Muscle of arm (tissue), 12 donors: ENCODE measurements around the gene WDR43. TPM values are rescaled to one million over a fixed set of nuclear protein-coding genes. Genes with fewer than 3 reads are reported as not detected.

Experiments
- DNase-seq: peaks from one replicate; pipeline ENCODE4 v3.0.0-alpha.2; 2013
- polyA plus RNA-seq, 12 donors: library from polyadenylated mRNA; unstranded; fragments of 120-200 nt; gene quantifications; one replicate each; pipeline ENCODE4 v1.2.1, GENCODE V29; 2013; ENCODE audit not compliant: insufficient read length in 12 of 12

WDR43 gene
- polyA plus RNA-seq, 12 donors: 21.3 to 50.5 (median 33.3) TPM; not detected in 1

DNA sequence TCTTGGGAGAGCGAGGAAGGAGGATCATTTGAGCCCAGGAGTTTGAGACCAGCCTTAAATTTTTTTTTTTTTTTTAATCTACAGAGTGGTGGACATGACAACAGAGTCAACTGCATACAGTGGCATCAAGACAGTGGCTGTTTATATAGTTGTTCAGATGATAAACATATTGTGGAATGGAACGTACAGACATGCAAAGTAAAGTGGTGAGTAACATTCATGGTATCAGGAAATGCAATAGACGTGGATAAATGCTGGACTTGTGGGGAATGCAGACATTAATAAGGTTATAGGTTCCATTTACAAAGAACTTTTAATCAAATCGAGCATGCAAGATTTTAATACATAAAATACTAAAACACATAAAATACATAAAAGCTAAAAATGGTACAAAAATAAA is 11.9 kb downstream of the WDR43 start:
- DNase-seq: no peak

DNA sequence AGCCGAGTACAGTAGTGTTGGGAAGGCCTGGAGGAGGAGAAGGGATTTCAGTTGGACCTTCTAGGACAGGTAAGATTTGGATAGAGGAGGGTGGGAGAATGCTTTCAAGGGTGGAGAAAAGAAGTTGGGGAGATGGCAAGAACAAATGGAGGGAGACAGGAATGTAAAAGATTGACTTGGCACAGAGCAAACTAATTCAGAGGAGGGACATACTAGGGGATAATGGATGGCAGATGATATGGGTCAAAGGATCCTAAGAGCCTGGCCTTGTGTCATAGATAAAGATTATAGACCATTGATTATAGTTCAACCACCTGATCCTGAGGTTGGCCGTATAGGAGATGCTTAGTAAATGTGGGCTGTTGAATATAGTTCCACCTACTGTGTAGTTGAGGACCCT is 12.4 kb downstream of the WDR43 start:
- DNase-seq: no peak

DNA sequence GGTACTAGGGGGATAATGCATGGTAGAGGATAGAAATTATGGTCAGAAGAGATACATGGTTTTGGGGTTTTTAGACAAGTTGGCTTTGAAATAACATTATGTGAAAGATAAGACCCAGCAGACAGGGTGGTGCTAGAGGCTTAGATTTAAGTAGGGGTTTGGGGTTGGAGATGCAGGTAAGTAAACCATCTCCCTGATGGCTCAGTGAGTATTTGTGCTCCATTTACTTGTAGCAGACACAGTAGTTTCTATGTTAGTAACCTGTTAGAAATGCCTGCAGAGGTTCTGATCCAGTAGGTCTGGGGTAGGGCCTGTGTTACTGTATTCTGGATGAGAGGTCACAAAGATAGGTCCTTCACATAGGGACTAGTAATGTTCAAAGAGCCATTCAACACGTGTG is 13.7 kb downstream of the WDR43 start:
- no peak for DNase-seq

DNA sequence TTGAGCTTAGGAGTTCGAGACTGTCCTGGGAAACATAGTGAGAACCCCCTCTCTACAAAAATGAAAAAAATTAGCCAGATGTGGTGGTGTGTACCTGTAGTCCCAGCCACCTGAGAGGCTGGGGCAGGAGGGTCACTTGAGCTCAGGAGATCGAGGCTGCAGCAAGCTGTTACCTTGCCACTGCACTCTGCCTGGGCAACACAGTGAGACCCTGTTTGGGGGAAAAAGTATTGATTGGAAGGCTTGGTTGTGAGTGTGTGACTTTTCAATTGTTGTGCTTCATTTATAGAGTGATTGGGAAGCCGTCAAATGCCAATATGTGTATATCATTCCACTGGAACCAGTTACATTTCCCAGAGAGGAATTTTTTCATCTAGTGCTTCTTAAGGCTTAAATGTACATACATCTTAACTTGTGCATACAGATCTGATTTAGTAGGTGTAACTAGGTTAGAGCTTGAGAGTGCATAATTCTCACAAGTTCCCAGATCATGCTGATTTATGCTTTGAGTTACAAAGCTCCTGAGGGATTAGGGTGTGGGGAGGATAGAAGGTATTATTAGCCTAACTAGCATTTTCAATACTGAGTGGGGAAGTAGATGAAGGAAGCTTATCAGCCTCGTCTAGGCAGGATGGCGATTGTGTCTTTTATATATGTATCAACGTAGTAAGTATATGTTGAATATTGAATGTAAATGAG is 15.3 kb downstream of the WDR43 start:
- DNase-seq: no peak

DNA sequence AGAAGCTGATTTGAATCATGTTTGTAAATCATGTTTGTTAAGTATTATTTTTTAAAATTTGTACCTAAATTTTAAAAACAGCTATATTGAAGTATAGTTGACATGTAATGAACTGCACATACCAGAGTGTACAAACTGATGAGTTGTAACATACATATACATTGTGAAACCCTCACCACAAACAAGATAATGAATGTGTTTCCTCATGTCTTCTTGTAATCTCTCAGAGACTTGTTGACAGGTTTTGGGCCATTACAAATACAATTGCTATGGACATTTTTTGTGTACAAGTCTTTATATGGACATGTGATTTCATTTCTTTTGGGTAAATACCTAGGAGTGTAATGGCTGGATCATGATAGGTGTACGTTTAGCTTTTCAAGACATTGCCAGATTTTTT is 21.5 kb downstream of the WDR43 start:
- no peak for DNase-seq

DNA sequence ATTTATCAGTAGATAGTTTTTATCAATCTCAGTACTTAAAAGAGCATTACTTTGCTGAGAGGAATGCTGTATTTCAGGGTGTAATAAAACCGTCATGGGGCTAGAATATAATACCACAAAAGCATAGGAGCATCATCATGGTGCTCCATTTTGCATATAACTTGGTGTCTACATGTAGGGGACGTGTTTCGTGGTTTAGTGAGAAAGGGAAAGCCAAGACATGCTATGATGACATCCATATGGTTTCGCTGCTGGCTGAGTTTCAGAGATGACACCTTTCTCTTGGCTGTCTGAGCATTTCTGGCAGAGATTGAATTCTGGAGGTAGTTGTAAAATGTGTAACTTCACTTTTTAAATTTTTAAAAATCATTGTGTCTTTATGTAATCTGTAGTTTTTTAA is 32.4 kb downstream of the WDR43 start:
- DNase-seq: no peak

DNA sequence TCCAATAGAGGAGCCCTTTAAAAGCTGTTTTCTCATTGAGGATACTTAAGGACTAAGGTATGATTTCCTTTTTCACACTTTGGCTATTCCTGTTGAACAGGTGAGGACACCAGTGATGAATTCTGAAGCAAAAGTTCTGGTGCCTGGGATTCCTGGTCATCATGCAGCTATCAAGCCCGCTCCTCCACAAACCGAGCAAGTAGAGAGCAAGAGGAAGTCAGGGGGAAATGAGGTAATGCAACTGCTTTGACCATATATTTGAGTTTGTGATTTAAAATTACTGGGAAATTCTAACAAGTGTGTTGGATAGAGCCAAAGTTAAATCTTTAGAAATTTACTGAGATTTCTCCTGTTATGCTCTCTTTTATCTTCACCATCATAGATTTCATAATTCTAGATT is 33.0 kb downstream of the WDR43 start:
- no peak for DNase-seq

DNA sequence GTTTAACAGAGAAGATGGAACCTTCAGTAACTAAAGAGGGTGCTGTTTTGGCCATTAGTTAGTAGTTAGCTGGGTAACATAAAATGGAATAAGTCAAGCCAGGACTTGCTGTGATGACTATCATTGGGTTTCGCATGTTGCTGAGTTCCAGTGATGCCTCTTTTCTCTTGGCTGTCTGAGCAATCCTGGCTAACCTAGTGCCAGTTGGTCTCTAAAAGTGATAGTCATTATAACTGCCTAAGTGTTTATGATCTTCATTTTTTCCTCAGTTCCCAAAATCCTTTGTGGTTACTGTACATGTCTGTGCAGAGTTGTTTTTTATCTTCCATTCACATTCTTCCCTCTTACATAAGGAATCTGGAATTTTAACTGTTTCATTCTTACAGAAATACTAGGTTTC is 33.4 kb downstream of the WDR43 start:
- no peak for DNase-seq

DNA sequence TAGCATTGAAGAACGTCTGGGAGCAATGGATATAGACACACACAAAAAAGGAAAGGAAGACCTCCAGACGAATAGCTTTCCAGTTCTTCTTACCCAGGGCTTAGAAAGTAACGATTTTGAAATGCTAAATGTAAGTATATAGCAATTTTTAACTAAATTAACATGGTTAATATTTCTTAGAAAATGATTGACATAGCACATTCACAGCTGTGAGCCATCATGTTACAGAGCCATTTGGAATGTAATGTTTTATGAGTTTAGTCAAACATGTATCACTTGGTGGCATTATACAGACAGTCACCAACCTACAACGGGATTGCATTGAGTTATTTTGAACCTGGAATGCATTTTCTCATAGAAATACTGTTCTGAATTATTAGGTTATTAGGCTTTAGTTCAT is 35.1 kb downstream of the WDR43 start:
- DNase-seq: no peak

DNA sequence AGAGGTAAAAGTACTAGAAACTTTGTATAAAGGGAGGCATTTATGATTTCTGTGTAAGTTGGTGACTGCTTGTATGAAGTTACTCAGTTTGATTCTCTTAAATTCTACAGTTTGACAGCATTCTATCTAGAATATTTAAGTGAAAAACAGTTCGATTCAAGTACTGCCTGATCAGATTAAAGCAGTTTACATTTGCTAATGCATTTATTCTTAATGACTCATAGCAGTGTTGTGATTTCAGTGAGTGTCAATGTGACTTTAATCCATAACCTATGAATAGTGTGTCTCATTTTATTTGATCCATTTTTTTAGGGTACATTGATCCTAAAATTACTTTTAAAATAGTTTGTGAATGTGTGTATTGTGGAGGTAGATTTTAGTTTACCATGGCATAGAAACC is 35.7 kb downstream of the WDR43 start:
- no peak for DNase-seq

DNA sequence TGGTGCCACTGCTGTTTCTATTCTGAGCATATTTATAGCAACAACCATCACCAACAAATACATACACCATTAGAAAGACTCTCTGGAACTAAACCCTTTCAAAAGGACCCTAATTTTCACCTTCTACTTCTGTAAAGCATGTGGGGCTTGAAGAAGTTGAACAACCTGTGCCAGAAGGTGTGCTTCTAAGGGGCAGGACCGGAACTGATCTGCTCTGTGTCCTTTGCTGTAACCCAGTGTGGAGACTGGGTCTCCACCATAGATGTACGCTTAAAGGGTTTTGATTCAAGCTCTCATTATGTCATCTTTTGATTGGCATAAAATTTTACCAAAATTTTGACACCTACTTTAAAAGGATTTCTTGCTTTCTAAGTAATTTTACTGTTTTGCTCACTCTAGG is 40.3 kb downstream of the WDR43 start:
- DNase-seq: no peak

DNA sequence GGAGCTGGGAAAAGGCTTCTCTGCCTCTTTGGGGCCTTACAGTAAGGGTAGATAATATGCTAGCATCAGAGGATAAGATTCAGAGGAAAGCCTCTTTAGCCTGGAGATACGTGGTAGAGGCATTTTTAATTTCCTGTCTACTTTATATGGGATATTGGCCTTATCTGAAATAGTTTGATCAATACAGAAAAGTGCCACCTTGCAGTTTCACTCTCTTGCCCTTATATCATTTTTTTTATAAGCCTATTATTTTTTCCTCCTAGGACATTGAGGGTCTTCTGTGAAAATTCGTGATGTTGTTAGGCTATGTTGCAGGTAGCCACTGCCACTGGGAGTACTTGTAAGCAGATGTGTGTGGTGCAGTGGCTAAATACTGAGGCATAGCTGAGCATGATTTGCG is 46.5 kb downstream of the WDR43 start:
- DNase-seq: no peak

DNA sequence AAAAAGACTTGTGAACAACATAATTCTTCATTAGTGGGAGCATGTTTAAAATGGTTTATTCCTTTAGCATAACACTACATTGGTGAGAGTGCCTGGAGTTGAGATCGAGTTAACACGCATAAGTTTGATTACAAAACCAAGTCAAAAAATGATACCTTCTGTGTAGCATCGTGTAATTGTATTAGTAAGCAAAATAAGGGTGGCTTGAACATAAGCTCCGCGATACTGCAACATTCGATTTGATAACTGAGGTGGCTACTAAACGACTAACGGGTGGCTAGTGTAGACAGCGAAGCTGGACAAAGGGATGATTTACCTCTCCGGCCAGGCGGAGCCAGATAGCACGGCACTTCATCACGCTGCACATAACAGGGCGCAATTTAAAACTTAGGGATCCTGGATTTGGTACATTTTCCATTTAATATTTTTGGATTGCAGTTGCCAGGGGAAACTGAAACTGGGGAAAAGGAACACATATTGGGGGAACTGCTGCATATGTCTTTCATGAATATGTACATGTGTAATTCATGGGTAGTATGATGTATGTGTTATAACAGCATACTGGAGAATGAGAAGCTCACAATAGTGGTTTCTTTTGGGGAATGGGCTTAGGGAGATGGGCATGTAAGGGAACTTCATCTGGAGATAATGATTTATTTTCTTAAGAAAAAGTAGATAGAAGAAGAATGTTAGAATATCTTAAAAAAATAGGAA is 50.2 kb downstream of the WDR43 start:
- no peak for DNase-seq

DNA sequence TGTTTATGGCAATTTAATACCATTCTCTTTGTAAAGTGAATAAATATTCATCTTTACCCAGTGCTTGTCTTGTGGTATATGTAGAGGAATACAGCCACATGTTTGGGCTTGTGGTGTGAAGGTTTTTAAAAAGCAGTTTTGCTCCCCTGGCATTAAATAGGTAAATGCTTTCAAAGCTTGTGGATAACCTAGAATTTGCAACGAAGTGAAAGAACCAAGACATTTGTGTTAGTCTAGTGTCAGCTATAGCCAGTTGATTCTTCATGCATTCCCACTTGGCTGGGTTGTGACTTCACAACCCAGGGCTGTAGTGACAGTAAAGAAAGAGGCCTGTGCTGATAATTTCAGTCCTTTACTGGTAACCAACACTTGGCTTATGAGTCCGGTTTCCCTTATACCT is 53.7 kb downstream of the WDR43 start:
- DNase-seq: no peak

DNA sequence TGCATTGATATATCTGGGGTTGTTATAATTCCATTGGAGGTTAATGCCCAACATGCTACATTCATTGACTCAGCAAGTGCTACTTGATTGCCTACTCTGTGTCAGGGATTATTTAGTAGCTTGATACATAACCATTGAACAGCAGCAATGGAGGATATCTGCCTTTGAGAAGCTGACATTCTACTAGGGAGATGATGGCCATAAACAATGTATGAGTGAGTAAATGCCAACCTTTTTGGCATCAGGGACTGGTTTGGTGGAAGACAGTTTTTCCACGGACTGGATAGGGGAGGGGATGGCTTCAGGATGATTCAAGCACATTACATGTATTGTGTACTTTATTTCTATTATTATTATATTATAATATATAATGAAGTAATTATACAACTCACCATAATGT is 54.7 kb downstream of the WDR43 start:
- no peak for DNase-seq

DNA sequence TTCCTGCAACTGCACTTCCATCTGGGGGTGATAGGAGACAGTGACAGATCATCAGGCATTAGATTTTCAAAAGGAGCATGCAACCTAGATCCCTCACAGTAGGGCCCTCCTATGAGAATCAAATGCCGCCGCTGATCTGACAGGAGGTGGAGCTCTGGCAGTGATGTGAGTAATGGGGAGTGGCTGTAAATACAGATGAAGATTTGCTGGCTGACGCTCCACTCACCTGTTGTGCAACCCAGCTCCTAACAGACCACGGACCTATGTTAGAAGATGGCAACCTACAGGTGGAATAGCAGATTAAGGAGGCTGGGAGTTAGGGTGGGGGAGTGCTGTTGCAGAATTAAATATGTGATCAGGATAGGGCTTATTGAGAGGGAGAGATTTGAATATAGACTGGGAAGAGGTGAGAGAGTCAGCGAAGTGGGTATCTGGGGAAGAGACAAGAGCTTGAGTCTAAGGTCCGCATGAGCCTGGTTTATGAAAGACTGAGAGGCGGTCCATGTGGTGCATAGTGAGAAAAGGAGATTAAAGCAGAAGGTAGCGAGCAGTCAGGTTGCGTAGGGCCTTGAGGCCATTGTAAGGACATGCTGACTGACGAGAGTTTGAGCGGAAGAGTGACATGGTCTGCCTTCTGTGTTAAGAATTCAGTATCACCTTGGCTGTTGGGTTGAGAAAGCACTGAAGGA is 55.3 kb downstream of the WDR43 start:
- DNase-seq: no peak

DNA sequence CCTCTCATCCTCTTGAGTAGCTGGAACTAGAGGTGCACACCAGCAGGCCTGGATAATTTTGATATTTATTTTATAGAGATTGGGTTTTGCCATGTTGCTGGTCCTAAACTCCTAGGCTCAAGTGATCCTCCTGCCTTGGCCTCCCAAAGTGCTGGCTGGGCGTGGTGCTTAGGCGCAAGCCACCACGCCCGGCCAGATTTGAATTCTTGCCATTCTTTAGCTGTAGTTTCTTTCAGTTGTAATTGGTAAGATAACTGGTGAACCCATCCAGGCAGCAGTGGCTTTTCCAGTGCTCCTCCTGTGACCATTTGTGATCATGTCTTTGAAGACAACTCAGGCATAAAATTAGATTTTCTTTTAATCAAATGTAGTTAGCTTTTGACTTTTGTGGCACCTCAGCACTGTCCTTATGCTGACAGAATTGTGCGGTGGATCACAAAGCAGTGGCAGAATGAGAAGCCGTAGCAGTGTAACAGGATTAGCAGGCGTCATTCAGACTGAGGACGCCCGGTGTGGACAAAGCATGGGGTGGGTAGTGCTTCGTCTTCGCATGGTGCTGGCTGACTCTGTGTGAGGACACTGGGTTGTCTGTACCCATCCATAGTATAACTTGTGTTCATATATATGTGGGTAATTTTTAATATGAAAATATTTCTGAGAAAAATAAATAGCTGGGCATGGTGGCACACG is 56.6 kb downstream of the WDR43 start:
- no peak for DNase-seq

DNA sequence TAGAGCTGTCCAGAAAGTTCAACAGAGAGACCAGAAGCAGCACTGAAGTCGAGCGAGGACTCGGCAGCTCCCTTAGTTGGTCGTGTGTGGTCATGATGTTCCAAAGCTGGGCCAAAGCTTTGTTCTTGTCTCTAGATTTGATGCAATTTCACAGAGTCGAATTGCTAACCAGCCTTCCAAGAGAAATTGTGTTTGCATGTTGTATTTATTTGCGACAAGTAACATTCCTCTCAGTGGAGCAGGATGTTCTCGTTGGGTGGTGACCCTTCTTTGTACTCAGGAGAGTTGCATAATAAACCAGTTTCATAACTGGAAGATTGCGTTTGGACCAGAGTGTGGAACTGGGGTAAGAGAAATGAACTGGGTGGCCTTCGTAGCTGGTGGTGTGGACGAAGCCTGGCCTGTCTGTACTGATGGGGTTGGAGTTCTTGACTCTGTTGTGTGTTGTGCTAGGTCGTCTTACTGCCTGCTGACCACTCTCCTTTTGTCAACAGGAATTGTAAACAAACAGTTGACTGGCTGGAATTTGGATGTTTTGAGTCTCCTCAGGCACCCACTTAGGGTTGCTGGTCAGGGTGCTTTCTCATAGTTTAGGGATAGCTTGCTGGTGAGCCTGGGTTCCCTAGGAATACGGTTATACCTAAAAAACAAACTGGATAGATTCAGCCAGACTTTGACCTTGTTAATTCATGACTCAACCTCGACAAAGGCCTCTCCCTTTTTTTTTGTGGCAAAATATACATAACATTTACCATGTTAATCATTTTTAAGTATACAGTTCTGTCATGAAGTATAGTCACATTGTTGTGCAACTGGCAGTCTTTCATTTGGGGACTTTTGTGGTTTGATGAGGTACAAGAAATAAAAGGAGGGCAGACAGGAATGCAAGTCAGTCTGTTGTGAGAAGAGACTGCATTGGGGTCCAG is 57.7 kb downstream of the WDR43 start:
- no peak for DNase-seq

DNA sequence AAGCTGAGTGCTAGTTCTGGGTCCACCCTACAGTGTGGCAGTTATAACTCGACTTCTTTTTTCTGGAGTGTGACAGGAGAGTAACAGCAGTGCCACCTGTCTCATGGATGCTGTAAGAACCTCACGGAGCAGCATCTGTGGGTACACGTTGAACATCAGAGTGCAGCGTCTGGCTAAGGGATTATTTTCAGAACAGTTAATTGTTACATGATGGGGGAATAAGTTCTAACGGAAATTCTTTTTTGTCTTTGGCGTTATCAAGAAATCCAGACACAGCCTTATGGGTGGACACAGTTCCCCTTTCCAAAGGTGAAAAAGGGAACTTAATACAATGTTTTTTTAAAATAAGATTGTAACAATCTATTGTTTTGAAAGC is 58.4 kb downstream of the WDR43 start:
- no peak for DNase-seq

DNA sequence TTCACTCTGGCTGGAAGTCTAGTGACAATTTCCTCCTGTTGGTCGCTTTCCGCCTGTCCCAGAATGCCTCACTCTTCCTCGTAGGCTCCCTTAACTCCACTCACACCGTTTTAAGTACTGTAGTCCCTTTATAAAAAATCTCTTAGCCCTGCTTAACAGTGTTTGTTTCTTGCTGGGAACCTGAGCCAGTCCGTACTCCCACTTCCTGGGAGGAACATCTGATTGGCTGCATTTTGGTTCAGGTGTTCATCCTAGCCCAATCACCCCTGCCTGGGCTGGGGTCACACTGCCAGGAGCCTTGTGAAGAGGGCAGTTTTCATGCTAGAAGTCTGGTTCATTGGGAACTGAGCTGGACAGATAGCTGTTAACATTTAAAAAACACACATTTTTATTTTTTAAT is 61.0 kb downstream of the WDR43 start:
- DNase-seq: no peak

DNA sequence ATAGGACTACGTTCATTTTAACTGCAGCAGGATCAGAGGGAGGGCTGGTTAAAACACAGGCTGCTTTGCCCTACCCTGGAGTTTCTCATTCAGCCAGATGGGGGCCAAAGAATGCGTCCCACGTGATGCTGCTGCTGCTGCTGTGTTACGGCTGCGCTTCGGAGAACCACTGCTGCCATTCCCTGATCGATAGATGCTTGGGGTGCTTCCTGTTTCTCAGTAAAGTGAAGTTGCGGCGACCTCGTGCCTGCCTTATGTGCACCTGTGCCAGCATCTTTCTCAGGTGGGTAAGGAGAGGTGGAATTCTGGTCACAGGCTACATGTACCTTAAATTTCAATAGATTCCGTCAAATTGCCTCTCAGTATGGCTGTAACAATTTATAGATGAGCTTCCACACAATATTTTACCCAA is 62.0 kb downstream of the WDR43 start:
- no peak for DNase-seq

DNA sequence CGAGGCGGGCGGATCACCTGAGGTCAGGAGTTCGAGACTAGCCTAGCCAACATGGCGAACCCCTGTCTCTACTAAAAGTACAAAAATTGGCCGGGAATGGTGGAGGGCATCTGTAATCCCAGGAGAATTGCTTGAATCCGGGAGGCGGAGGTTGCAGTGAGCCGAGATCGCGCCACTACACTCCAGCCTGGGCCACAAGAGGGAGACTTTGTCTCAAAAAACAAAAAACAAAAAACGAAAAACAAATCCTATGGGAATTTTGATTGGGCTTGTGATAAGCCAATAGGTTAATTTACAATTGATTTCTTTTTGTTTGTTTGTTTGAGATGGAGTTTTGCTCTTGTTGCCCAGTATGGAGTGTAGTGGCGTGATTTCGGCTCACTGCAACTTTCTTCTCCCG is 62.4 kb downstream of the WDR43 start:
- DNase-seq: no peak
